Renal cortex interstitium (tissue), 11 donors: ENCODE measurements around the gene SHCBP1. TPM values are rescaled to one million over a fixed set of nuclear protein-coding genes. Genes with fewer than 3 reads are reported as not detected.

Experiments
- DNase-seq, 11 donors: peaks; one replicate each; pipeline ENCODE4 v3.0.0-alpha.2; 2013; ENCODE audit warnings: low read depth in 9 of 11, low spot score in 4 of 11; ENCODE audit errors: extremely low read depth in 1 of 11
- polyA plus RNA-seq, 3 donors: library from polyadenylated mRNA; unstranded; fragments of 120-200 nt; gene quantifications; one replicate each; pipeline ENCODE4 v1.2.1, GENCODE V29; 2013; ENCODE audit not compliant: insufficient read length in 3 of 3

SHCBP1 gene
- polyA plus RNA-seq, 3 donors = 7.3 to 12.8 (median 9.9) TPM

DNA sequence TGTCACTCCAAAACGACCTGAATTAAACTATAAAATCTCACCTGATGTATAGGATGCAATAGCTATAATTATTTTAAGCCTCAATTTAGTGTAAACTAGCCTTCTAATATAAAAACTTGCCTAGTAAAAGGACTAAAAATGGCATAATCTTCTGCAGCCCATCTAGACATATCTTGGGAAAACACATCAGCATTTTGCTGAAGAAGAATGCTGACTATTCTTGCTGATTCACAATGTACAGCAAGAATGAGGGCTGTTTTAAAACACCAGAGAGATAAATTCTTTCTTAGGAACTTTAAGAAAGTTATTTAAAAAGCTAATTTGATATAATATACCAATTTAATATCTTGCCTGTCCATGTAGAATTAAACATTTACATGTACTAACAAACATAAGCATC lies 63.2 kb downstream of the SHCBP1 start:
- DNase-seq = no peak

DNA sequence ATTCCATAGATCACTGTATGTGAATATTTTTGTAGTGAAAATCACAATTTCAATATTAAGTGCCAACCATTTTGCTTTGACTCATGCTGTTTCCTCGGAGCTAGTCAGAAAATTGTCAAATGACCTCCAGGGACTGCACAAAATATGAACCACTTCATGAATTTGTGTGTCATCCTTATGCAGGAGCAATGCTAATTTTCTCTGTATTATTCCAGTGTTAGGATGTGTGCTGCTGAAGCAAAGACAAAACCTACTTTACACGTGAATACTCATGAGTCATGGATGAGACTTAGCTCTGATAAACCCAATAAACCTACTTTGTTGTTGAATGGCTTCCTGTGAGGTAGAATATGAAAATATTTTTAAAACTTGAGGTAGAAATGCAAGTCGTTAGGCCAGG lies 65.2 kb downstream of the SHCBP1 start:
- DNase-seq = no peak

DNA sequence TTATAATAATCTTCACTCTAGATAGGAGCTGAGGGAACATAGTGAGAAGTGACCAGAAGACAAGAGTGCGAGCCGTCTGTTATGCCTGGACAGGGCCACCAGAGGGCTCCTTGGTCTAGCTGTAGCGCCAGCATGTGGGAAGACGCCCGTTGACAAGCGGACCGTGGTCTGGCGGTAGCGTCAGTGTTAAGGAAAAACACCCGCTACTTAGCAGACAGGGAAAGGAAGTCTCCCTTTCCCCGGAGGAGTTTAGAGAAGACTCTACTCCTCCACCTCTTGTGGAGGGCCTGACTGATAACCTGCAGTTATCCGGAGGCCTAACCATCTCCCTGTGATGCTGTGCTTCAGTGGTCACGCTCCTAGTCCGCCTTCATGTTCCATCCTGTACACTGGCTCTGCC lies 66.7 kb downstream of the SHCBP1 start:
- peak in 10 of 11 donors; percentile 10 to 40 (median 28) for DNase-seq

DNA sequence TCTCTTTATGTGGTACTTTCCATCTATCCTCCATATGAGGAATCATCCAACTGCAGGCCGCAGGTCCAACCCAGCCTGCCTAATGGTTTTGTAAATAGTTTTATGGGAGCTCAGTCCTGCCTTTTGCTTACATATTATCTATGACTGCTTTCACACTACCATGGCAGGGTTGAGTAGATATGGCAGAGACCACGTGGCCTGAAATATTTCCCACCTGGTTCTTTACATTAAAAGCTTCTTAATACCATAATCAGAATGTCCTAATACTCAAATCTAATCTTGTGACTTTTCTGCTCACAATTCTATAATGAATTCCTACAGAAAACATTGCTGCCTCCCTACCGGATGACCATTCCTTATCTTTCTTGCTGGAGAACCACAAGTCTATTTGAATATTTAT lies 71.7 kb downstream of the SHCBP1 start:
- DNase-seq = no peak

Other genes with a start within 250 kb of the SHCBP1 start
- gene VPS35, start 67.8 kb upstream of the SHCBP1 start, polyA plus RNA-seq = 100 to 1,000 TPM; 143 to 177 (median 145) TPM
- gene ORC6, start 68.3 kb upstream of the SHCBP1 start, polyA plus RNA-seq = 10 to 100 TPM; 20.3 to 32.5 (median 26.9) TPM
- gene MYLK3, start 127.0 kb upstream of the SHCBP1 start, polyA plus RNA-seq = 1 to 10 TPM in 1 of 3 donors, under 1 TPM in 2; 0.59 to 1.8 (median 0.78) TPM
- gene C16orf87, start 209.8 kb upstream of the SHCBP1 start, polyA plus RNA-seq = 10 to 100 TPM; 26.6 to 29.3 (median 27.3) TPM